Subcutaneous preadipocyte (primary cell): ENCODE results near the gene DENND1B. TPM values are rescaled to one million over a fixed set of nuclear protein-coding genes. Genes with fewer than 3 reads are reported as not detected.

Experiments used
- small RNA-seq: library from RNA; depleted of rRNA; stranded (forward); fragments of <200 nt; gene quantifications from one replicate; pipeline ENCODE3, GENCODE V24; 2012
- total RNA-seq: library from RNA; depleted of rRNA; stranded (reverse); fragments of >200 nt; gene quantifications from 2 replicates; pipeline ENCODE4 v1.2.3, GENCODE V29; 2012

The DENND1B gene, protein sequence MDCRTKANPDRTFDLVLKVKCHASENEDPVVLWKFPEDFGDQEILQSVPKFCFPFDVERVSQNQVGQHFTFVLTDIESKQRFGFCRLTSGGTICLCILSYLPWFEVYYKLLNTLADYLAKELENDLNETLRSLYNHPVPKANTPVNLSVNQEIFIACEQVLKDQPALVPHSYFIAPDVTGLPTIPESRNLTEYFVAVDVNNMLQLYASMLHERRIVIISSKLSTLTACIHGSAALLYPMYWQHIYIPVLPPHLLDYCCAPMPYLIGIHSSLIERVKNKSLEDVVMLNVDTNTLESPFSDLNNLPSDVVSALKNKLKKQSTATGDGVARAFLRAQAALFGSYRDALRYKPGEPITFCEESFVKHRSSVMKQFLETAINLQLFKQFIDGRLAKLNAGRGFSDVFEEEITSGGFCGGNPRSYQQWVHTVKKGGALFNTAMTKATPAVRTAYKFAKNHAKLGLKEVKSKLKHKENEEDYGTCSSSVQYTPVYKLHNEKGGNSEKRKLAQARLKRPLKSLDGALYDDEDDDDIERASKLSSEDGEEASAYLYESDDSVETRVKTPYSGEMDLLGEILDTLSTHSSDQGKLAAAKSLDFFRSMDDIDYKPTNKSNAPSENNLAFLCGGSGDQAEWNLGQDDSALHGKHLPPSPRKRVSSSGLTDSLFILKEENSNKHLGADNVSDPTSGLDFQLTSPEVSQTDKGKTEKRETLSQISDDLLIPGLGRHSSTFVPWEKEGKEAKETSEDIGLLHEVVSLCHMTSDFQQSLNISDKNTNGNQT
- total RNA-seq = 5.5 and 6.8 TPM in 2 replicates

DNA sequence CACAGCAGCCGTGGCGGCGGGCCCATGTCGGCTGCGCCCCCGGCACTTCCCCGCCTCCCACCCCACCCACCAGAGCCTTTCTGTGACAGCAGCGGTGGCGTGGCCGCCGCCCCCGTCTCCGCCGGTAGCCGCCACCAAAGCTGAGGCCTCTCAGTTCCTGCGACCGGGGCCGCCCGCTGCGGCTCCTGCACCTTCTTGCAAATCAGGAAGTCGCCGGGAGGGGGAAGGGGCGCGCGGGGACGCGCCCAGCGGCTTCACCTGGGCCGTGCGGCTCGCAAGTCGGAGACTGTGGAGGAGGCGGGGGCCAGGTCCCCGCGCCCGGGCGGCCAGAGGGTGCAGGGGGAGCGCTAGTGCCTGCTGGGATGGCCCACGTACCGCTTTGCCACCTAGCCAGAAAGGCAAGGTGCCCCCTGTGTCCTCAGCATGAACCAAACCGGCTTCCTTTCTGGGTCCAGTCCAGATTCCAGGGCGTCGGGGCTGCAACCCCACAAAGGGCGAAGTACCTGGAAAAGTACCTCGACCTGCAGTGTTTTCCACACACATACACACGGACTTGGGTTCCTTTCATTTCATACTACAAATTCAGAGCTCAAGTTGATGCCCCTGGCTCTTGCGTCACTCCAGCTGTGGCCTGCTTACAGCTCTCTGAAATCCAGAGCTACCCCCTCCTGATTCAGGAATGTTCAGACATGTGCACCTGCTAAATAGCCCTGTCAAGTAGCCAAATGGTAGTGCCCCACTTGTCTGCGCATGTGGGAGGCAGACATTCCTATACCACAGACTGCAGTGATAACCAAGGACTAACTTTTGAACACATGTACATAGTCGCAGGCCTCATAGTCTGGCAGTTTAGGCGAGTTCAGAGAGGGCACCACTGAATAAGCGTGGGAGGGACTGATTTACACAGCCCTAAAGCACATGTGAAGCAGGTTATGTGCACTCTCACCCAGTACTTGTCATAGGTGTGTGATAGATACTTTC lies at the start of gene DENND1B:
TSS of gene DENND1B (minus strand) at position 199 of the 981 bp plus-strand sequence. CDS start 325 bp downstream, outside the sequence.

Small RNAs within 50 kb of the gene (small RNA-seq; reads per million reads assigned to genes)
- not detected for gene RF00019

Other genes with a start within 250 kb of the DENND1B start
- gene C1orf53, start 127.2 kb upstream of the DENND1B start, total RNA-seq = 3.9 and 5.5 TPM in 2 replicates
- gene LHX9, start 141.9 kb upstream of the DENND1B start, total RNA-seq = under 0.01 TPM in 1 of 2 replicates, not detected in the other